ENCODE data around the gene LYAR. TPM values are rescaled to one million over a fixed set of nuclear protein-coding genes. Genes with fewer than 3 reads are reported as not detected.

LYAR gene
- polyA plus RNA-seq, 1 of the 3 experiments (the other 2 are of a cell fraction), result 11.2 TPM

GRCh38 chr4:4293279-4293678, 3.3 kb upstream of the LYAR start (continued):
- TF ChIP-seq CTCF (IDR thresholded peaks at IDR 0.05) (no peak), ELF1 (IDR thresholded peaks at IDR 0.05) (no peak), ZBTB33 (IDR thresholded peaks at IDR 0.05; ENCODE audit: borderline replicate concordance, low read depth) (no peak), EZH2phosphoT487 (IDR thresholded peaks at IDR 0.05; ENCODE audit: borderline replicate concordance, low read depth) (no peak), TCF12 (IDR thresholded peaks at IDR 0.05) (no peak), RAD21 (IDR thresholded peaks at IDR 0.05; ENCODE audit: low read length) (no peak), GATA2 (CRISPR knock-in tag; IDR thresholded peaks at IDR 0.05) (no peak), JUND (IDR thresholded peaks at IDR 0.05) (no peak), NFIC (IDR thresholded peaks at IDR 0.05; ENCODE audit: borderline replicate concordance) (no peak)

- H3K79me2 ChIP-seq (ENCODE audit: insufficient read depth), result peaks cover 85% of the 10 kb centered on the region
- H3K9me3 ChIP-seq, result no peaks in the 10 kb centered on the region
- peaks cover 10 to 28% of the 10 kb centered on the region in 2 experiments for H3K36me3 ChIP-seq (replicated peaks in 1 of 2; ENCODE audit: control insufficient read depth in 1 of 2, insufficient read depth in 2 of 2, low read length in 1 of 2)
- POLR2A ChIA-PET, result no interaction called here
- peak overlapping the region; percentile 69 for H3K9ac ChIP-seq
- WGBS (ENCODE audit: low lambda C conversion rate), result 4% methylated on average over 10 of the region's 10 CpGs
- CTCF ChIA-PET, result interaction anchor here (1.3 kb wide), 1 partner anchor 41 kb away, joined by 4 read pairs; no protein-coding TSS in a partner anchor
- no peaks in the 10 kb centered on the region for H3K27me3 ChIP-seq (ENCODE audit: insufficient read depth)
- H3K9me2 ChIP-seq, result no peaks in the 10 kb centered on the region
- peak overlapping the region in 1 of 2 experiments; percentile 51; a peak in 2 of 4 replicates for H3K27ac ChIP-seq (ENCODE audit: low read depth in 2 of 2, low read length in 1 of 2)
- DNase-seq, result no peak
- H2AFZ ChIP-seq (ENCODE audit: low read depth), result peak overlapping the region; percentile 89
- H4K20me1 ChIP-seq (ENCODE audit: insufficient read depth), result peaks cover 7% of the 10 kb centered on the region; the same call in 1 of the 2 replicates
- H3K4me2 ChIP-seq, result peak overlapping the region; percentile 83
- H3F3A ChIP-seq (replicated peaks; ENCODE audit: insufficient read depth), result no peaks in the 10 kb centered on the region
- peaks cover 7 to 15% of the 10 kb centered on the region in 2 experiments; a peak in 3 of 4 replicates for H3K4me1 ChIP-seq (ENCODE audit: control insufficient read depth in 1 of 2, insufficient read depth in 2 of 2, low read depth in 1 of 2, low read length in 1 of 2)
- H3K4me3 ChIP-seq (ENCODE audit: low read depth in 2 of 2, low read length in 1 of 2), result peak overlapping the region; percentile 78 to 98
- no peak for TF ChIP-seq POLR2AphosphoS5 (IDR thresholded peaks at IDR 0.05; ENCODE audit: low read depth, low read length)
- no peak for TF ChIP-seq MAX (IDR thresholded peaks at IDR 0.05; ENCODE audit: low read depth)
- TF ChIP-seq FOXM1 (IDR thresholded peaks at IDR 0.05; ENCODE audit: low read depth), result no peak
- TF ChIP-seq RAD21 (IDR thresholded peaks at IDR 0.05; ENCODE audit: low read length), result no peak
Observed at GRCh38 chr4:4289597-4289940, 385 bp downstream of the LYAR start.

- peak overlapping the region; percentile 78 to 98 for H3K4me3 ChIP-seq (ENCODE audit: low read depth in 2 of 2, low read length in 1 of 2)
- peaks cover 7% of the 10 kb centered on the region; the same call in 1 of the 2 replicates for H4K20me1 ChIP-seq (ENCODE audit: insufficient read depth)
- H3K9me3 ChIP-seq, result no peaks in the 10 kb centered on the region
- DNase-seq, result no peak
- H3K4me1 ChIP-seq (ENCODE audit: control insufficient read depth in 1 of 2, insufficient read depth in 2 of 2, low read depth in 1 of 2, low read length in 1 of 2), result peaks cover 7 to 15% of the 10 kb centered on the region in 2 experiments; a peak in 3 of 4 replicates
- no peaks in the 10 kb centered on the region for H3F3A ChIP-seq (replicated peaks; ENCODE audit: insufficient read depth)
- H3K79me2 ChIP-seq (ENCODE audit: insufficient read depth), result peaks cover 81% of the 10 kb centered on the region
- TF ChIP-seq ELF1 (IDR thresholded peaks at IDR 0.05), result no peak
- TF ChIP-seq IRF3 (IDR thresholded peaks at IDR 0.05; ENCODE audit: low read depth, low read length), result no peak
- CTCF ChIA-PET, result interaction anchor here (1.3 kb wide), 1 partner anchor 40 kb away, joined by 4 read pairs; no protein-coding TSS in a partner anchor
- peak overlapping the region; percentile 83 for H3K4me2 ChIP-seq
- POLR2A ChIA-PET, result no interaction called here
- H3K9me2 ChIP-seq, result no peaks in the 10 kb centered on the region
- H3K27me3 ChIP-seq (ENCODE audit: insufficient read depth), result no peaks in the 10 kb centered on the region
- H3K36me3 ChIP-seq (replicated peaks in 1 of 2; ENCODE audit: control insufficient read depth in 1 of 2, insufficient read depth in 2 of 2, low read length in 1 of 2), result peaks cover 15 to 33% of the 10 kb centered on the region in 2 experiments
- no peak overlapping the region for H2AFZ ChIP-seq (ENCODE audit: low read depth)
- peak overlapping the region; percentile 69 for H3K9ac ChIP-seq
- H3K27ac ChIP-seq (ENCODE audit: low read depth in 2 of 2, low read length in 1 of 2), result no peak overlapping the region
- WGBS (ENCODE audit: low lambda C conversion rate), result 0% methylated on average over 3 of the region's 3 CpGs
Observed at GRCh38 chr4:4289055-4289454, 899 bp downstream of the LYAR start.

All from SK-N-SH (cell line).